Stimulated activated CD4-positive, alpha-beta T cell treated with anti-CD3 and anti-CD28 coated beads, Interleukin-15, amount 100 ng/mL, for 24 hours (primary cell): ENCODE measurements around the gene PIAS4.

ENCODE experiments used
- DNase-seq: peaks from one replicate; pipeline ENCODE4 v3.0.0-alpha.2; 2020

The PIAS4 gene

DNA sequence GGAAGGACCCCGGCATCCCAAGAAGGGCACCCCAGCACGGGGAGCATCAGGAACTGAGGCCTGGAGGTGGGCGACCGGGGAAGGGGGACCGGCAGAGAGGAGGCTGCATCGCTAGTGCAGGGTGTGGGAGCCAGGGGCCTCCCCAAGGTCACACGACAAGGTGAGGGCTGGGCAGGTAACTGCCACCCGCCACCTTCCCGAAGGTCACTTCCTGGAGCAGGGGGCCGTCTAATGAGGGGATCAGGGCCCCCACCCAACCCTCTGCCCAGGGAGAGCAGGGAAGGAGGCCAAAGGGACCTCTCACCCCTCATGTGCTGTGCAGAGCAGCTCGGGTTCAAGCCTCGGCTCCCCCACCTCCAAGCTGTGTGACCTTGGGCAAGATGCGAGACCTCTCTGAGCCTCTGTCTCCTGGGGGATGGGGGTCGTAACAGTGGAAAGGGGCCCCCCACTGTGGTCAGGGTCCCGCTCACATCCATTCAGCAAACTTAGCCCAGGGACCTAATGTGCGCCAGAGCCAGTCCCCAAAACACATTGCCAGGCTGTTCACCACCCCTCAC lies 53.2 kb downstream of the PIAS4 start:
- DNase-seq: no peak

DNA sequence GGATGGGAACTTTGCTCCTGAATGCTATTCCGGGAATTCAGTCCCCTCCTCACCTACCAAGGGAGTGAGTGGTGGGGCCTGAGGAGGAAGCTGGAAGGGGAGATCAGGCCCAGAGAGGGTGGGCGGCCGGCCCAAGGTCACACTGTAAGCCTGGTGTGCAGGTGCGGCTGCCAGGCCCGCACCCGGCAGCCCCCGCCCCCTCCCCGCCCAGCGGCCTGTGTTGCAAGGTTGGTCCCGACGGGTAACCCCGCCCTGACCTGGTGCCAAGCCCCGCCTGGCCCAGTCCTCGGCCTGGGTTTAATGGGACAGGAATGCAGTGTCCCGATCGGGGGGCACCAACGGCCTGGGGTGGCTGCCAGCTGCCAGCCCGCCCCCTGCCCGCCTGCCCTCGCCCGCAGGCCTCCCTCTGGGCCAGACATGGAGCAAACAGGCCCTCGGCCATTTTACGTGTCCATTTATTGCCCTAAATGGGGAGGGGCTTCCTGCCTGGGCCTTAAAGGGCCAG lies 53.7 kb downstream of the PIAS4 start:
- DNase-seq: peak; percentile 50

DNA sequence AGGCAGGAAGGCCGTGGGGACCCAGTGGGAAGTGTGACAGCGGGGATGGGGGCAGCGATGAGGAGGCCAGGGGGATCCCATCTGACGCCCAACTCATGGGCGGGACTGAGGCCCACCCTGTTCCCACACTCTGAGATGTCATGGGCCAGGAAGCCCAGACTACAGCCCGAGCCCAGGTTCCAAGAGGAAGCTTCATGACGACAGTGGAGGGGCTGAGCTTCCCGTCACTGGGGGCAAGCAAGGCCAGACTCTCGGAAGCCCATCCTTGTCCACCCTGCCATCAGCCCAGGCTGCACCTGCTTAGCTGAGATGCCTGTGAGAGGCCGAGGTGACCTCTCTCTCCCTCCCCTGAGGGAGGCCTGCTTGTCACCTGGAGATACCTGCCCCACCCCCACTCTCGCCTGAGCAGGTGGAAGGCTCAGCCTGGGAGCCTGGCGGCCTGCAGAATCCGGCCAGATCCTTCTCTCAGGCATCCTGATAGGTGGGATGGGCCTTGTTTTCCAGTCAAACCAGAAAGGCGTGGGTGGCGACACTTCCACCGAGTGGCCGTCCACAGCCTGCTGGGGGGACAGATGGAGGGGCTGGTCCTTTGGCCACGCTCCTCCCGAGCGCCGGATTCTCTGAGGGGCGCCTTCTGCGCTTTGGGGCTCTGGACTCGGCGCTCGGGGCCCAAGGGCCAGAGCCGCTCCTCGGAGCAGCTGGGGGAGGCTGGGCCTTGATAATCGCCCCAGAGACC lies 54.3 kb downstream of the PIAS4 start:
- DNase-seq: no peak

DNA sequence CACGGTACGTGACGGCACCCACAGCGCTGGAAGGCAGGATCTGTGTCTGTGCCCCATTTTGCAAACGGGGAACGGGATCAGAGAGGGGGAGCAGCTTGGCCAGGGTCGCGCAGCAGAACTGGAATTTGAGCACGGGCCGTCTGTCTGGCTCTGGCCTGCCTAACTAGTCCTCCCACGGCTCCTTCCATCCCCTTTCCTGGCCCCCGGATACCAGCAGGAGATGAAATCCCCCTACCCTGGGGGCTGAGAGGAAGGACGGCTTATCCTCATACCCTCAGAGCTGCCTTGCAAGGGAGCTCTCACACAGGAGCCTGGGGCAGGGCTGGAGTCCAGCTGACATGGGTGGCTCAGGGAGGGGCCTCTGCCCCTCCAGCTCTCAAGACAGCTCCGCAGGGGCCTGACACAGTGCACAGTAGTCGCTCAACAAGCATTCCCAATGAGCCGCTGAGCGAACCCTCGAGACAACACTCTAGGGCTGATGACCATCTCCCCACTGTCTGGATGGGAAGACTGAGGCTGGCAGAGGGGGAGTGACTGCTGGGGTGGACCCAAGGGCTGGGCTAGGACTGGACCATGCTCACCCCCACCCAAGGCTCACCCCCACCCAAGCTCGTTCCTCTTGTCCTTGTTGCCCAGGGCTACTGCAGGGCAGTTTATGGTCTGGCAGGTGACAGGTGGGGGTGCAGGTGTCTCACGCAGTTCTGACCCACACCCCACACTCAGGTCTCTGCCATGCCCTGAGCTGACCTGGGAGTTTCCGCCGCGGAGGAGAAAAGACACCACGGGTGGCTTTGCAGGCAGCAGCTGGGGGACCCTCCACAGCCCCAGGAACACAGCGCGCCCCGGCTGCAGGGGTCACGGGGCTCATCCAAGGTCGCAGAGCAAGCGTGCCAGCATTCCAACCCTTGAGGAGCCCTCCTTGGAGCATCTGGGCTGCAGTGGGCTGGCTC lies 55.2 kb downstream of the PIAS4 start:
- no peak for DNase-seq

DNA sequence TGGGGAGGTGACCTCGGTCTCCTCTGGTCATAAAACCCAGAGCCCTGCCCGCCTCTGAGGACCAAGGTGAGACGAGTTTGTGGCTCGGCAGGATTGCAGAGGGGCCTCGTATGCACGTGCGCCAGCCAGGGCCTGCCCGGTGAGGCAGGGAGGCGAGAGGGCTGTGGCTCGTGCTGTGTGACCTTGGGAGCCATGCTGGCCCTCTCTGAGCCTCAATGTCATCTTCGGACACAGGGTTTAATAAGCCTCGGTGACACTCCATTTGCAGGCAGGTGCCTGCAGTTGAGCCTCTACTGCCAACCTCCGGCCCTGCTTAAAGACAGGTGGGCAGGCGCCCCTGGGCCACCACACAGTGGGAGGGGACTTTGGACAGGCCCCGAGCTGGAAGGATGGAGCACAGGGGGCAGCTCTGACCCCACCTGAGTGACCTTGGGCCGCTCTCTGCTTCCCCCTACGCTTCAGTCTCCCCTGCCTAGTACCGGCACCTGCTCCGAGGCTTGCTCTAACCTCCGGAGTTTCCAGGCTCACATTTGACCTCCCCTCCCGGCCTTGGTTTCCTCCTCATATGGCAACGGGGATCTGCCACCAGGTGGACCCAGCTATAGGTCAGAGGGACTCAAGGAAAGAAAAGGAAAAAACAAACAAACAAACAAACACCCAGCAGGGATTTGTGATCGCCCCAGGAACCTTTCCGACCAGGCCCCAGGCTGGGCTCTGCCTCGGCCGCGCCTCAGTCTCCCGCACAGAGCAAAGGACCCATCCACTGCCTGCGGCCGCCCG lies 56.0 kb downstream of the PIAS4 start:
- DNase-seq: no peak

DNA sequence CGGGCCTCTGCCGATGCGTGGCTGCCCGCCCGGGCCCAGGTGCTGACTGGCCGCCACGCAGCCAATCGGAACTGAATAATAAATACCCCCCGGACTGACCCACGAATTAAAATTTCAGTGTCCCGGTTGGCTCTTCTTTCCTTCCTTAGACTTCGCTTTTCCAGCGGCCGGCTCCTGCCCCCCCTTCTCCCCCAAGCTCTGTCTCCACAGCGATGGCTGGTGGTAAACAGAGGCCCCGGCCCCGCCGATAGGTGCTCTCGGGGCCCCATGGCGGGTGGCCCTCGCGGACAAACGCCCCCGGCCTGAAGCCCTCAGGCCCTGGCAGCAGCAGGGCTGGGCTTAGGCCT lies 56.6 kb downstream of the PIAS4 start:
- DNase-seq: no peak

DNA sequence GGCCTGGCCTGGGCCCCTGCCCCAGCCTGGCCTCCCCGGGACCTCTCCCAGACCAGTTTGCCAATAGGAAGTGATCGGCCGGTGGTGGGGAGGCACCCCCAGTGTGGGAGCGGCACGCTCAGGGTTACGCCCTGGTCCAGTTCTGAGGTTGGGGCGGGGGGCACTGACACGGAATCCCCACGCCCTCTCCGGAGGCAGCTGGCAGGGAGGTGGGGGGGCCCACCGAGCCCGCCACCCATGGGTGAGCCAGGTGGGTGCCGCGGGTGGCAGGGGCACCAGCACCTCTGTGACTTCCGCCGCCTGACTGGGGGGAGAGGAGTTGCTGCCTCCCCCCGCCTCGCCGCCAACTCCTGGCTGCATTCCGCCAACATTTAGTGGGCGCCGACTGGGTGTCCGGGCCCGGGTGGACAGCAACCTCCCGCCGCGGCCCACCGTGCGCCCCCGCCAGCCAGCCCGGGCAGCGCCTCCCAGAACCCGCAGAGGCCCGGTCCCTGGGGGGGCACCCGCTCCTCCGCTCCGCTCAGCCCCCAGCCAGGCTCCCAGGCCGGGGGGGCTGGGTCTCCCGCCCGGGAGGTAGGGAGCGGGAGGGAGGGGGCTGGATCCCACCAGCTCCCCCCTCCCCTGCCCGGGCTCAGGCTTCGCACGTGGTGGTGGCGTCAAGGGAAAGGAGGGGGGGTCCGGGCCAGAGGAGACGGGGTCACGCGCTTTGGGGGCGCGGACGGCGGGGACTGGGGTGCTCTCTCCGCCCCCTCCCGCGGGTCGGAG lies 57.1 kb downstream of the PIAS4 start:
- peak; percentile 57 for DNase-seq

DNA sequence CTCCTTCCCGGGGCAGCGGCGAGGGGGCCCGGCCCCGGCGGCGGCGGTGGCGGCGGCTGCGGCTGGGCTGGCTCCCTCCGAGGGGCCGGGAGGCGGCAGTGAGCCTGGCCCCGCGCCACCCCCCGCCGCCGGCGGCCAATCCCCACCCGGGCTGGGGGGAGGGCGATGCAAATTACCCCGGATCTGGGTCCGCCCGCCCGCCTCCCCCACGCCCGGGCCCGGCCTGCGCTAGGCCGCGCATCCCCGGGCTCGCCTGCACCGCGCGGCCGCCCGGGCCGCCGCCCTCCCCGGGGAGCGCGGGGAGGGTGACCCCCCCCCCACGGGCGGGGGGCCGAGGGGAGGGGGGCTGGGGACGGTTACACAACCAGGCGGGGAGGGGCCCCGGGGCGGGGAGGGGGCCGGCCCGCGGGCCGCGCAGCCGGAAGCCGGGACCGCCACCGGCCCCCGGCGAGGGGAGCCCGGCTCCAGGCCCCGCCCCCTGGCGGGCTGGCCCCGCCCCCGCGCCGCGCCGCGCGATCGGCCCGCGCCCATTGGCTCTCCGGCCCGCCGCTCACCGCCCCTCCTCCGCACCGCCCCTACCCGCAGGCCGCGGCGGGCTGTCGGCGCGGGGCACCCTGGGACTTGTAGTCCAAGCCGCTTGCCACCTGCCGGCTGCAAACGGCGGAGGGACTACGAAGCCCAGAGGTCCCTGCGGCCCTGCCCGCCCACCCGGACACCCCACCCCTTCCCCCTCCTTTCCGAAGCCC lies 58.1 kb downstream of the PIAS4 start:
- peak; percentile 97 for DNase-seq

DNA sequence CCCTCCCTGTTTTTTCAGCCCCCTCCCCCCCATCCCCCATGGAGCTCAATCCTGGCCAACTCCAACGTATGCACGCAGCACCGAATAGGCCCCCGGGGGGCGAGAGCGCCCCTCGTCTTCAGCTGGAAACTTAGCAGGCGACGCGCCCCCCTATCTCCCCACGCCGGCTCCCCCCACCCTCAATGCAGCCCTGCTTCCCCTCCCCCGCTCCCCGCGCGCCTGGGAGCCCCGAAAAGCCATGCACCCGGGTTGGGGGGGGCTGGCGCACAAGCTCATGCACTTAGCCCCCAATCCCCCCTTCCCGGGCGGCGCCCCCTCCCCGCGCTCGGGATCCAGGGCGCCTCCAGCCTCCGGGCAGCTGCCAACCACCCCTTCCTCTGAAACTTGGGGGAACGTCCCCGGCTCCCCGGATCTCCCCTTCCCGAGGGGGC lies 58.7 kb downstream of the PIAS4 start:
- DNase-seq: peak; percentile 66

DNA sequence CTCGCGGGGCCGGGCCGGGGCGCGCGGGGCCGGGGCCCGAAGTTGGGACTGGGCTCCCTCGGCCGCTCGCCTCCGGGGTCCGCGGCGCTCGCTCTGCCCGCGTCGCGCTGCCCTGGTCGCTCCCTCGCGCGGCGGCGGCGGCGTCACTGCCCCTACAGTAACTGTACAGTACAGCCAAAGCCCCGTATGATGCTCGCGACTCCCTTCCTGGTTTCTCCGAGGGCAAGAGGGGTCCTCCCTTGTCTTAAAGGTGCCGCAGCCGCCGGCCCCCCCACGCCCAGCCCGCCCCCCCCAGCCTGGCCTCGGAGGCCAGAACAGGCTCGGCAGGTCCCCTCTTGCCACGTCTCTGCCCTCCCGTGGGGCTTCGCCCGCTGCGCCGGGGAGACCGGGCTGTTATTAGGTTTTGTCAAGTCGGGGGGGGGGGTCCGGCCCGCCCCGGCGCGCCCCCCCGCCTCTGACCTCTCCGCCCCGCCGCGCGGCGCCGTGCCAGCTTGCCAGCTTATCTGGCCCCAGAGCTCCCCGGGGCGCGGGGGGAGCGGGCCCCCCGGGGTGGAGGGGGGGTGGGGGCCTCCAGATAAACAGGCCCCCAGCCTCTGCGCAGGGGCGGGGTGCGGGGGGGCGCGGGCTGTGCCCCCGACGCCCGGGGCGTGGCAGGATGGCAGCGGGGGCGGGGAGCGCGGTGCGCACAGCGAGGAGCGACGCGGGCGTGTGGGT lies 59.3 kb downstream of the PIAS4 start, which contains the start of gene ZBTB7A:
TSS of gene ZBTB7A (minus strand) at position 218 of the 714 bp plus-strand sequence. CDS start 11,667 bp downstream, outside the sequence.
- peak; percentile 73 for DNase-seq

DNA sequence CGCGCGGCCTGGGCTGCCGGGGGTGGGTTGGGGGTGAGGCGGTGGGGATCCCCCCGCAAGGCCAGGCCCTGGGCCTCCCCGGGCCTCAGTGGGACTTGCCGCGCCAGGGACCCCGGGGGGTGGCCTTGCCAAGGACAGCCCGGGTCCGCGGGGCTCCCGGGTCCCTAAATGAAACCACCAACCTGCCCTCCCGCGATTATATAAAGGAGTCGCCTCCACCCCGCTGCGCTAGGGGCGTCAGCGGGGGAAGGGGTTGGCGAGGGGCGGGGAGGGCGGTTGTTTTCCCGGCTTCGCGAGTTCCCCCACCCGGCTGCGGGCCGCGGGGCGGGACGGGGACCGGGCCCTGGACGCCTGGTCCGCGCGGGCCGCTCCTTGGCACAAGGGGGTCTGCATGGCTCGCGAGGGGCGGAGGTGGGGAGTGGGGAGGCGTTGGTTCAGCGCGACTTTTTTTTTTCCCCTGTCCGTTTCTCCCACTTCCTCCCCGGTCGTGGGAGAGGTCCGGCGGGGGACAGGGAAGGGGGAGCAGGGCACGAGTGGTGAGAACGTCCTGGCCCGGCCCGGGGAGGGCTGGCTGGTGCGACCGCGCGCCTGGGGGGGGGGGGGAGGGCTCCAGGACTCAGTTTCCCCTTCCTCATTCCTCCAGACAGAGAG lies 60.0 kb downstream of the PIAS4 start:
- DNase-seq: no peak

DNA sequence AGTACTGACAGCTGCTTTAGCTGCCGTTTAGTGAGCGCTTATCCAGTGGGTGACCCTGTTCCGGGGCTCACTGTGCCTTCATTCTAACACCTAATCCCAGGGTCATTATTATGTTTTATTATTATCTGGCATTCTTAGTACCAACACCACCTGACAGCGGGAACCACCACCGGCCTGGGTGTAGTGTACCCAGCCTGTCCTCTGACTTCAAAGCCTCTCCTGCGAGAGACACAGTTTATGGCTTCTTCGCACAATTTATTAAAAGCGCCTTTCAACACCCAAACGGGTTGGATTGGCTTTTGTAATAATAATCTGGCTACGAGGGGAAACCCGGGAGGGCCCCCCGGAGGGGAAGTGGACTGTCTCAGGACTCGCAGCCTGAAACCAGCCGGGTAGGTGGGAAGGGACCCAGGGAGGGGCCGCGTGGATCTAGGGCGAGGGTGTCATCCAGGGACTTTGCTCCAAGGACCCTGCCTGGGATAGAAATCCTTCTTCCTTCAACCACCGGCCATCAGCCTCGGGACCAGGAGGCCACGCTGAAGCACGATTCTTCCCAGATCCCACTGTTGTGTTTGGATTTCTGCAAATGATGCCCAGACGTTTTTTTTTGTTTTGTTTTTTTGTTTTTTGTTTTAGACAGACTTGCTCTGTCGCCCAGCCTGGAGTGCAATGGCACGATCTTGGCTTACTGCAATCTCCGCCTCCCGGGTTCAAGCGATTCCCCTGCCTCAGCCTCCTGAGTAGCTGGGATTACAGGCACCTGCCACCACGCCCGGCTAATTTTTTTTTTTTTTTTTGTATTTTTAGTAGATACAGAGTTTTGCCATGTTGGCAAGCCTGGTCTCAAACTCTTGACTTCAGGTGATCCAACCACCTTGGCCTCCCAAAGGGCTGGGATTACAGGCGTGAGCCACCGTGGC lies 60.8 kb downstream of the PIAS4 start:
- DNase-seq: no peak

DNA sequence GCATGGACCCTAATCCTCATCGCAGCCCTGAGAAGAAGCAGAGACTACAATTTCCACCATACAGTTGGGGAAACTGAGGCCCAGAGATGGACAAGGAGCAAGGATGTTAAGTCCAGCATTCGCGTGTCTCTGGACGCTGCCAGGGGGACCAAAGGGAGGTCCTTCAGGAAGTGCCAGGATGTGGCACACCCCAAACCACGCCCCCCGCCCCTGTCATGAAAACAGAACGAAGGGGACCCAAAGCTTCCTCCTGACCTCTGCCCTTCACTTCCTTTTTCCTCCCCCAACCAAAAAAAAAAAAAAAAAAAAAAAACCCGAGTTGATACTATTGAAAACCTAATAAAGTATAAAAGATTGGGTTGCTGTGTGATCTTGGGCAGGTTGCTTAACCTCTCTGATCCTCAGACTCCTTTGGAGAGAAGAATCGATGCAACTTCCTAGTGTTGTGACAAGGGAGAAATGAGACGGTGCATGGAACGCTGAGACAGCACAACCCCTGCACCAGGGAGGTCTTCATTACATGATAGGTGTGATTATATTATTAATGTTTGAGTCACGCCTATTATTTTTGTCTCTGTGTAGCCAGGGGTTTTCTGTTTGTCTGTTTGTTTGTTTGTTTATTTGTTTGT lies 61.9 kb downstream of the PIAS4 start:
- peak; percentile 73 for DNase-seq

DNA sequence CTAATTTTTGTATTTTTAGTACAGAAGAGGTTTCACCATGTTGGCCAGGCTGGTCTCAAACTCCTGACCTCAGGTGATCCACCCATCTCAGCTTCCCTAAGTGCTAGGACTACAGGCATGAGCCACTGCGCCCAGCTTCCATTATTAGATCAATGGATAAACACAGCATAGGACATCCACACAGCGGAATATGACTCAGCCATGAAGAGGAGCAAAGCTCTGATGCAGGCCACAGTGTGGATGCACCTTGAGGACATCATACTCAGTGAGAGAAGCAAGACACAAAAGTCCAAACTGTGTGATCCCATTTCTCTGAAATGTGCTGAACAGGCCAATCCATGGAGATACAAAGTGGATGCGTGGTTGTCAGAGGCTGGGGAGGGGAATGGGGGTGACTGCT lies 64.1 kb downstream of the PIAS4 start:
- DNase-seq: no peak

DNA sequence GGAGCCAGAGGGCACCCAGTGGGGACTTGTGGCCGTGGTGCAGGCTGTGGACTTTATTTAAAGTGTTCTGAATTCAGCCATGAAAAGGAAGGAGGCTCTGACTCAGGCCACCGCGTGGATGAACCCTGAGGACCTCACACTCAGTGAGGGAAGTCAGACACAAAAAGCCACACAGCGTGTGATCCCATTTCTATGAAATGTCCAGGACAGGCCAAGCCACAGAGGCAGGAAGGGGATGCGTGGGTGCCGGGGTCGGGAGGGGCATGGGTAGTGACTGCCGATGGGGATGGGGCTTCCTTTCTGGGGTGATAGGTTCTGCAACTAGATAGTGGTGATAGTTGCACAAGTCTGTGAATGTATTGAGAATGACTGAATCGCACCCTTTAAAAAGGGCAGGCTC lies 67.8 kb downstream of the PIAS4 start:
- no peak for DNase-seq

DNA sequence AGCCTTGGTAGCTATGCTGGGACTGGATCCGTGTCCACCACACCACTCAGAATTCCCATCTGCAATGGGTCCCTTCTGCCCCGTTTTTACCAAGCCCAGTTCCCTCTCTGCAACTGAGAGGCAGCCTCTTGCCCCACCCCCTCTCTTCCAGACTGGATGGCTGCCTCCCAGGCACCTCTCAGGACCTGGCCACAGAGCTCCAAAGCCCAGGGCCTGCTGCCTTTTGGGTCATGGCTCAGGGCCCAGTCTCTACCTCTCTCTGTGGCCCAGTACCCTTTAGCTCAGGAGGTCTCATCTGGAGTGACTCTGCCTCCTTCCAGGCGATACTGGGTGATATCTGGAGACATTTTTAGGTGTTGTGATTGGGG lies 69.5 kb downstream of the PIAS4 start:
- no peak for DNase-seq

DNA sequence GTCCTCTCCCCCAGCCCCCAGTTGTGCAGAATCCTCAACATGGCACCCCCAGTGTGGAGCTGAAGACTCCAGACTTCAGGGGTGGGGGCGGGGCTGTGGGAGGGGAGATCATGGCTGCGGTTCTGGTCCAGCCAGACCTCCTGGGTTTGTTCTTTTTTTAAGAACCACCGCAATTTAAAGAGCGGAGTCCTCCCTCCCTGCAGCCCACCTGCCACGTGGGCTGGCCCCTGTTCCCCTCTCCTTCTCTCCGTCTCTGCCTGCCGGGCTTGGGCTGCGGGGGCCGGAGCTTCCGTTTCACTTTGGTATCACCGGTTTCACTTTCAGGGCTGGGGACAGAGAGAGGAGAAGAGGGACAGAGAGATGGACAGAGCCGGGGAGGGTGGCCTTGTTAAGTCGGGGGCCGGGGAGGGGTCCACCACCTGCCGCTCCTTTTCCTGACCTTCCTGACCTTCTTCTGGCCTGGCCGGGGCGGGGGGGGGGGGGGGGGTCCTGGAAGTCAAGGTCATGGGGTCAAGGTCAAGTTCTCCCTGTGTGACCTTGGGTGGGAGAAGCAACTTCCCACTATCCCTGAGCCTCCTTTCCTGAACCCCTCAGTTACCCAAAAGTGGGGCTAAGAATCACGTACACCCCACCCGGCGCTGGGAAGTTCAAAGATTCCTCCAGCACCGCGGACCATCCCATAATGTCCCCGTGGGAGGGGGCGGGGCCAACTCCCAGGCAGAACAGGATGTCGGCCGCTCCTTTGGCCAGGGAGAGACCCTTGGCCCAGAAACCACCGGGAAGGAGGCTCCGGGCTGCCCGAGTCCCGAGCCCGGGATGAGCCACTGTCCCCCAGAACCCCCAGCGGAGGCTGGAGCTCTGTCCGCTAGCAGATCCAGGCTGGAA lies 70.5 kb downstream of the PIAS4 start:
- peak; percentile 67 for DNase-seq
